NT2/D1 (cell line): ENCODE results near the gene TMEM141.

Experiments used
- SUZ12 ChIP-seq: IDR thresholded peaks from 2 replicates; pipeline ENCODE4 v1.6.1; 2011; ENCODE audit not compliant: insufficient read length, insufficient read depth; ENCODE audit errors: extremely low read depth
- YY1 ChIP-seq: IDR thresholded peaks from 2 replicates; pipeline ENCODE4 v1.6.1; 2011; ENCODE audit not compliant: insufficient read length, insufficient read depth

GRCh38 chr9:136743639-136744211, 47.4 kb upstream of the TMEM141 start:
- TF ChIP-seq SUZ12 (no peak), YY1 (no peak)
